SK-N-SH treated with all-trans-retinoic acid at 6 μM for 48 hours (cell line): ENCODE data around the gene FKBP4.

Source experiments
- CSRNP3 ChIP-seq: fragments of 250-450 bp; sonication (Bioruptor Pico); IDR thresholded peaks from 2 replicates; pipeline ENCODE4 v1.5.1; 2021; ENCODE audit warnings: mild to moderate bottlenecking, moderate library complexity
- PATZ1 ChIP-seq: fragments of 250-450 bp; sonication (Bioruptor Pico); IDR thresholded peaks from 2 replicates; pipeline ENCODE4 v1.8.0; 2020; ENCODE audit warnings: mild to moderate bottlenecking, moderate library complexity, borderline replicate concordance
- ZFP3 ChIP-seq: fragments of 250-450 bp; sonication (Bioruptor Pico); IDR thresholded peaks from 2 replicates; pipeline ENCODE4 v1.5.0; 2020; ENCODE audit warnings: mild to moderate bottlenecking, moderate library complexity
- TF ChIP-seq, protein P1 (sequence below): fragments of 250-450 bp; sonication (Bioruptor Pico); IDR thresholded peaks from 2 replicates; pipeline ENCODE4 v1.8.0; 2021; ENCODE audit warnings: low read depth, mild to moderate bottlenecking, moderate library complexity, borderline replicate concordance

- TF ChIP-seq, protein P1, sequence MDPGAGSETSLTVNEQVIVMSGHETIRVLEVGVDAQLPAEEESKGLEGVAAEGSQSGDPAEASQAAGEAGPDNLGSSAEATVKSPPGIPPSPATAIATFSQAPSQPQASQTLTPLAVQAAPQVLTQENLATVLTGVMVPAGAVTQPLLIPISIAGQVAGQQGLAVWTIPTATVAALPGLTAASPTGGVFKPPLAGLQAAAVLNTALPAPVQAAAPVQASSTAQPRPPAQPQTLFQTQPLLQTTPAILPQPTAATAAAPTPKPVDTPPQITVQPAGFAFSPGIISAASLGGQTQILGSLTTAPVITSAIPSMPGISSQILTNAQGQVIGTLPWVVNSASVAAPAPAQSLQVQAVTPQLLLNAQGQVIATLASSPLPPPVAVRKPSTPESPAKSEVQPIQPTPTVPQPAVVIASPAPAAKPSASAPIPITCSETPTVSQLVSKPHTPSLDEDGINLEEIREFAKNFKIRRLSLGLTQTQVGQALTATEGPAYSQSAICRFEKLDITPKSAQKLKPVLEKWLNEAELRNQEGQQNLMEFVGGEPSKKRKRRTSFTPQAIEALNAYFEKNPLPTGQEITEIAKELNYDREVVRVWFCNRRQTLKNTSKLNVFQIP (CRISPR knock-in tag): no peak
- no peak for TF ChIP-seq CSRNP3 (CRISPR knock-in tag)
- TF ChIP-seq PATZ1 (CRISPR knock-in tag): no peak
- TF ChIP-seq ZFP3 (CRISPR knock-in tag): no peak
Observed at GRCh38 chr12:2800046-2800570, 5.3 kb downstream of the FKBP4 start.
